GM10266 (cell line): ENCODE data around the gene ASMTL.
"Not testable (repeated sequence)": the region's sequence is repeated elsewhere in the genome, so short reads cannot be mapped to it uniquely, and the experiment has no call there.

ENCODE experiments used
- DNase-seq: peaks from one replicate; pipeline ENCODE4 v3.0.0; 2012; ENCODE audit errors: extremely low spot score
- TF ChIP-seq, protein P1 (sequence below): IDR thresholded peaks from 2 replicates; pipeline ENCODE4 v1.5.1; 2012; ENCODE audit warnings: mild to moderate bottlenecking, low read depth; ENCODE audit not compliant: control insufficient read depth, insufficient read depth; ENCODE audit errors: missing control alignments

Gene ASMTL

GRCh38 chrX:1451661-1452515 lies 821 bp downstream of the ASMTL start:
- no peak for DNase-seq
- TF ChIP-seq, protein P1, sequence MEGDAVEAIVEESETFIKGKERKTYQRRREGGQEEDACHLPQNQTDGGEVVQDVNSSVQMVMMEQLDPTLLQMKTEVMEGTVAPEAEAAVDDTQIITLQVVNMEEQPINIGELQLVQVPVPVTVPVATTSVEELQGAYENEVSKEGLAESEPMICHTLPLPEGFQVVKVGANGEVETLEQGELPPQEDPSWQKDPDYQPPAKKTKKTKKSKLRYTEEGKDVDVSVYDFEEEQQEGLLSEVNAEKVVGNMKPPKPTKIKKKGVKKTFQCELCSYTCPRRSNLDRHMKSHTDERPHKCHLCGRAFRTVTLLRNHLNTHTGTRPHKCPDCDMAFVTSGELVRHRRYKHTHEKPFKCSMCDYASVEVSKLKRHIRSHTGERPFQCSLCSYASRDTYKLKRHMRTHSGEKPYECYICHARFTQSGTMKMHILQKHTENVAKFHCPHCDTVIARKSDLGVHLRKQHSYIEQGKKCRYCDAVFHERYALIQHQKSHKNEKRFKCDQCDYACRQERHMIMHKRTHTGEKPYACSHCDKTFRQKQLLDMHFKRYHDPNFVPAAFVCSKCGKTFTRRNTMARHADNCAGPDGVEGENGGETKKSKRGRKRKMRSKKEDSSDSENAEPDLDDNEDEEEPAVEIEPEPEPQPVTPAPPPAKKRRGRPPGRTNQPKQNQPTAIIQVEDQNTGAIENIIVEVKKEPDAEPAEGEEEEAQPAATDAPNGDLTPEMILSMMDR = no peak

DNA sequence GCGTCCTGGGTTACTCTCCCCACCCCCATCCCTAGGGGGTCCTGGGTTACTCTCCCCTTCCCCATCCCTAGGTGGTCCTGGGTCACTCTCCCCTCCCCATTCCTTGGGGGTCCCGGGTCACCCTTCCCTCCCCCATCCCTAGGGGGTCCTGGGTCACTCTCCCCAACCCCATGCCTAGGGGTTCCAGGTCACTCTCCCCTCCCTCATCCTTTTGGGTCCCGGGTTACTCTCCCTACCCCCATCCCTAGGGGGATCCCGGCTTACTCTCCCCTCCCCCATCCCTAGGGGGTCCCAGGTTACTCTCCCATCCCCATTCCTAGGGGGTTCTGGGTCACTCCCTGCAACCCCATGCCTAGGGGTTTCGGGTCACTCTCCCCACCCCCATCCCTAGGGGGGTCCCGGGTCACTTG lies 1.5 kb downstream of the ASMTL start:
- DNase-seq = no peak
- TF ChIP-seq, protein P1 = no peak

DNA sequence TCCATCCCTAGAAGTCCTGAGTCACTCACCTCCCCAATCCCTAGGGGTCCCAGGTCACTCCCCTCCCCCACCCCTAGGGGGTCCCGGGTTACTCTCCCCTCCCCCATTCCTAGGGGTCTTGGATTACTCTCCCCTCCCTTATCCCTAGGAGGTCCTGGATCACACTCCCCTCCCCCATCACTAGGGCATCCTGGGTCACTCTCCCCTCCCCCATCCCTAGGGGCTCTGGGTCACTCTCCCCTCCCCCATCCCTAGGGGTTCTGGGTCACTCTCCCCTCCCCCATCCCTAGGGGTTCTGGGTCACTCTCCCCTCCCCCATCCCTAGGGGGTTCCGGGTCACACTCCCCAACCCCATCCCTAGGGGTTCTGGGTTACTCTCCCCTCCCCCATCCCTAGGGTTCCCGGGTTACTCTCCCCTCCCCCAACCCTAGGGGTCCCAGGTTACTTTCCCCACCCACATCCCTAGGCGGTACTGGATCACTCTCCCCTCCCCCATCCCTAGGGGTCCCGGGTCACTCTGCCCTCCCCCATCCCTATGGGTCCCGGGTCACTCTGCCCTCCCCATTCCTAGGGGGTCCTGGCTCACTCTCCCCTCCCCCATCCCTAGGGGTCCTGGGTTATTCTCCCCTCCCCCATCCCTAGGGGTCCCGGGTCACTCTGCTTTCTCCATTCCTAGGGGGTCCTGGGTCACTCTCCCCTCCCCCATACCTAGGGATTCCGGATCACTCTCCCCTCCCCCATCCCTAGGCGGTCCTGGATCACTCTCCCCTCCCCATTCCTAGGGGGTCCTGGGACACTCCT lies 2.1 kb downstream of the ASMTL start:
- no peak for DNase-seq
- TF ChIP-seq, protein P1 = no peak

GRCh38 chrX:1449823-1450149 lies 2.9 kb downstream of the ASMTL start:
- no peak for DNase-seq
- TF ChIP-seq, protein P1 = no peak

- TF ChIP-seq, protein P1 = no peak
- DNase-seq = no peak
Measured at GRCh38 chrX:1449036-1449822, 3.5 kb downstream of the ASMTL start.

DNA sequence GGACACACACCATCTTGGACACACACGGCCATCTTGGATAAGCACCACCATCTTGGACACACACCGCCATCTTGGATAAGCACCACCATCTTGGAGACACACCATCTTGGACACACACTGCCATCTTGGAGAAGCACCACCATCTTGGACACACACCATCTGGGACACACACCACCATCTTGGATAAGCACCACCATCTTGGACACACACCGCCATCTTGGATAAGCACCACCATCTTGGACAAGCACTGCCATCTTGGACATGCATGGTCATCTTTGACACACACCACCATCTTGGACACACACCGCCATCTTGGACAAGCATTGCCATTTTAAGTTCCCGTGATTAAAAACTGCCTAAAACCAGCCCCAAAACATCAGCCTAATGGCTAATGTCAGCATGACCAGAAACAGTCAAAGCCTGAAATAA lies 4.1 kb downstream of the ASMTL start:
- not testable (repeated sequence) for DNase-seq

DNA sequence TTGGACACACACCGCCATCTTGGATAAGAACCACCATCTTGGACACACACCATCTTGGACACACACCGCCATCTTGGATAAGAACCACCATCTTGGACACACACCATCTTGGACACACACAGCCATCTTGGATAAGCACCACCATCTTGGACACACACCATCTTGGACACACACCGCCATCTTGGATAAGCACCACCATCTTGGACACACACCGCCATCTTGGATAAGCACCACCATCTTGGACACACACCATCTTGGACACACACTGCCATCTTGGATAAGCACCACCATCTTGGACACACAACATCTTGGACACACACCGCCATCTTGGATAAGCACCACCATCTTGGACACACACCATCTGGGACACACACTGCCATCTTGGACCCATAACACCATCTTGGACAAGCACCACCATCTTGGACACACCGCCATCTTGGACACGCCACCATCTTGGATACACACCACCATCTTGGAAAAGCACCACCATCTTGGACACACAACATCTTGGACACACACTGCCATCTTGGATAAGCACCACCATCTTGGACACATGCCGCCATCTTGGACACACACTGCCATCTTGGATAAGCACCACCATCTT lies 4.6 kb downstream of the ASMTL start:
- DNase-seq = not testable (repeated sequence)

DNA sequence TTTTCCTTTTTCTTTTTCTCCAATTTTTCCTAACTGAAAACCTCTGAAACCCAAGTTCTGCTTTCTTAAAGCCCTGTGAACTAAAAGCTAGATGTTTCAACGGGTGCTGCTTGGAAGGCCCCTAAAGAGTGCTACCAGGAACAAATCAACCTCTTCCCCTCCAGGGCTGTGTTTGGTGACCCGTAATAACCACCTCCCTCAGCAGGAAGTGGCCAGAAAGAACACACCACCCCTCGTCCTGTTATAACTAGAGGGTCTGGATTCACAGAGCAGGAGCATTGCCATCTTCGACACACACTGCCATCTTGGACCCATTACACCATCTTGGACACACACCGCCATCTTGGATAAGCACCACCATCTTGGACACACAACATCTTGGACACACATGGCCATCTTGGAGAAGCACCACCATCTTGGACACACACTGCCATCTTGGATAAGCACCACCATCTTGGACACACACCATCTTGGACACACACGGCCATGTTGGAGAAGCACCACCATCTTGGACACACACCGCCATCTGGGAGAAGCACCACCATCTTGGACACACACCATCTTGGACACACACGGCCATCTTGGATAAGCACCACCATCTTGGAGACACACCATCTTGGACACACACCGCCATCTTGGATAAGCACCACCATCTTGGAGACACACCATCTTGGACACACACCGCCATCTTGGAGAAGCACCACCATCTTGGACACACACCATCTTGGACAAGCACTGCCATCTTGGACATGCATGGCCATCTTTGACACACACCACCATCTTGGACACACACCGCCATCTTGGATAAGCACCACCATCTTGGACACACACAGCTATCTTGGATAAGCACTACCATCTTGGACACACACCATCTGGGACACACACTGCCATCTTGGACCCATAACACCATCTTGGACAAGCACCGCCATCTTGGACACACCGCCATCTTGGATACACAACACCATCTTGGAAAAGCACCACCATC lies 5.4 kb downstream of the ASMTL start:
- DNase-seq = not testable (repeated sequence)
